Liver (tissue), 3 donors: ENCODE measurements around the gene CDC42BPA.

Experiments used
- CTCF ChIP-seq: fragments of 150-350 bp; IDR thresholded peaks from 2 replicates; pipeline ENCODE4 v1.5.1; 2017; ENCODE audit warnings: improper control_type of control experiment, low read depth, low read length; ENCODE audit not compliant: missing input control
- EGR1 ChIP-seq, 2 donors: IDR thresholded peaks; 2 replicates each; pipeline ENCODE4 v1.6.1; 2016 to 2018; ENCODE audit warnings: antibody characterized with exemption in 2 of 2, low read depth in 2 of 2
- FOXA1 ChIP-seq: IDR thresholded peaks from 2 replicates; pipeline ENCODE4 v1.6.1; 2016; ENCODE audit warnings: antibody characterized with exemption
- GABPA ChIP-seq, 2 donors: IDR thresholded peaks in 1 of 2; conservative IDR thresholded peaks in 1 of 2; 2 replicates each; pipeline ENCODE4 v1.6.1; 2016; ENCODE audit warnings: antibody characterized with exemption in 2 of 2, mild to moderate bottlenecking in 1 of 2, moderate library complexity in 1 of 2
- RAD21 ChIP-seq, 2 donors: IDR thresholded peaks; 2 replicates each; pipeline ENCODE4 v1.6.1; 2016; ENCODE audit warnings: antibody characterized with exemption in 2 of 2, mild to moderate bottlenecking in 2 of 2
- RXRA ChIP-seq, 2 donors: IDR thresholded peaks; 2 replicates each; pipeline ENCODE4 v1.6.1; 2017 to 2018; ENCODE audit warnings: antibody characterized with exemption in 2 of 2, mild to moderate bottlenecking in 1 of 2
- SP1 ChIP-seq: IDR thresholded peaks from 2 replicates; pipeline ENCODE4 v1.6.1; 2018; ENCODE audit warnings: antibody characterized with exemption, mild to moderate bottlenecking
- TAF1 ChIP-seq: conservative IDR thresholded peaks from 2 replicates; pipeline ENCODE4 v1.6.1; 2016; ENCODE audit warnings: antibody characterized with exemption, mild to moderate bottlenecking
- YY1 ChIP-seq: IDR thresholded peaks from 2 replicates; pipeline ENCODE4 v1.6.1; 2016; ENCODE audit warnings: antibody characterized with exemption, mild to moderate bottlenecking
- ZBTB33 ChIP-seq: IDR thresholded peaks from 2 replicates; pipeline ENCODE4 v1.6.1; 2016; ENCODE audit warnings: antibody characterized with exemption
- TF ChIP-seq, protein P1 (sequence below): IDR thresholded peaks from 2 replicates; pipeline ENCODE4 v1.6.1; 2016; ENCODE audit warnings: antibody characterized with exemption, mild to moderate bottlenecking
- TF ChIP-seq, protein P2 (sequence below): IDR thresholded peaks from 2 replicates; pipeline ENCODE4 v1.6.1; 2016; ENCODE audit warnings: antibody characterized with exemption
- donor health status: healthy.
- donor health status: healthy.

- TF ChIP-seq FOXA1 (no peak), CTCF (no peak), RAD21 (IDR thresholded peaks at IDR 0.05) (no peak), EGR1 (IDR thresholded peaks at IDR 0.05; ENCODE audit: low read depth in 2 of 2) (no peak), GABPA (IDR thresholded peaks at IDR 0.05 in 1 of 2, conservative IDR thresholded peaks at IDR 0.05 in 1 of 2) (no peak), ZBTB33 (no peak), YY1 (no peak), SP1 (no peak), RXRA (IDR thresholded peaks at IDR 0.05) (no peak), TAF1 (no peak)
- TF ChIP-seq, protein P1, sequence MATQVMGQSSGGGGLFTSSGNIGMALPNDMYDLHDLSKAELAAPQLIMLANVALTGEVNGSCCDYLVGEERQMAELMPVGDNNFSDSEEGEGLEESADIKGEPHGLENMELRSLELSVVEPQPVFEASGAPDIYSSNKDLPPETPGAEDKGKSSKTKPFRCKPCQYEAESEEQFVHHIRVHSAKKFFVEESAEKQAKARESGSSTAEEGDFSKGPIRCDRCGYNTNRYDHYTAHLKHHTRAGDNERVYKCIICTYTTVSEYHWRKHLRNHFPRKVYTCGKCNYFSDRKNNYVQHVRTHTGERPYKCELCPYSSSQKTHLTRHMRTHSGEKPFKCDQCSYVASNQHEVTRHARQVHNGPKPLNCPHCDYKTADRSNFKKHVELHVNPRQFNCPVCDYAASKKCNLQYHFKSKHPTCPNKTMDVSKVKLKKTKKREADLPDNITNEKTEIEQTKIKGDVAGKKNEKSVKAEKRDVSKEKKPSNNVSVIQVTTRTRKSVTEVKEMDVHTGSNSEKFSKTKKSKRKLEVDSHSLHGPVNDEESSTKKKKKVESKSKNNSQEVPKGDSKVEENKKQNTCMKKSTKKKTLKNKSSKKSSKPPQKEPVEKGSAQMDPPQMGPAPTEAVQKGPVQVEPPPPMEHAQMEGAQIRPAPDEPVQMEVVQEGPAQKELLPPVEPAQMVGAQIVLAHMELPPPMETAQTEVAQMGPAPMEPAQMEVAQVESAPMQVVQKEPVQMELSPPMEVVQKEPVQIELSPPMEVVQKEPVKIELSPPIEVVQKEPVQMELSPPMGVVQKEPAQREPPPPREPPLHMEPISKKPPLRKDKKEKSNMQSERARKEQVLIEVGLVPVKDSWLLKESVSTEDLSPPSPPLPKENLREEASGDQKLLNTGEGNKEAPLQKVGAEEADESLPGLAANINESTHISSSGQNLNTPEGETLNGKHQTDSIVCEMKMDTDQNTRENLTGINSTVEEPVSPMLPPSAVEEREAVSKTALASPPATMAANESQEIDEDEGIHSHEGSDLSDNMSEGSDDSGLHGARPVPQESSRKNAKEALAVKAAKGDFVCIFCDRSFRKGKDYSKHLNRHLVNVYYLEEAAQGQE, result no peak
- TF ChIP-seq, protein P2, sequence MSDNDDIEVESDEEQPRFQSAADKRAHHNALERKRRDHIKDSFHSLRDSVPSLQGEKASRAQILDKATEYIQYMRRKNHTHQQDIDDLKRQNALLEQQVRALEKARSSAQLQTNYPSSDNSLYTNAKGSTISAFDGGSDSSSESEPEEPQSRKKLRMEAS, result no peak
These were observed 34.9 kb upstream of the CDC42BPA start for GRCh38 chr1:227353186-227353585.
